ENCODE results near the gene PHLPP2. TPM values are rescaled to one million over a fixed set of nuclear protein-coding genes. Genes with fewer than 3 reads are reported as not detected.

Gene PHLPP2
- total and polyA plus RNA-seq, 2 donors (not counting 1 experiment from before 2014, with no cell fraction given): 9.7 to 13.2 TPM

- DNase-seq (ENCODE audit: low read depth in 2 of 2): no peak
- Histone ChIP-seq H3K9me3 (ENCODE audit: control insufficient read depth, insufficient read depth, low read depth, low read length) (no peaks in the 10 kb centered on the region), H3K4me1 (ENCODE audit: control insufficient read depth, extremely low read depth, insufficient read depth, low read length) (no peaks in the 10 kb centered on the region), H4K20me1 (ENCODE audit: control insufficient read depth, extremely low read depth, insufficient read depth, low read length) (no peaks in the 10 kb centered on the region), H3K79me2 (ENCODE audit: control insufficient read depth, insufficient read depth, low read length) (no peaks in the 10 kb centered on the region), H3K27me3 (ENCODE audit: control insufficient read depth, insufficient read depth, low read length) (peaks cover 8% of the 10 kb centered on the region), H3K27ac (ENCODE audit: insufficient read depth, low read length) (no peak overlapping the region), H3K36me3 (ENCODE audit: control insufficient read depth, insufficient read depth, low read length) (no peaks in the 10 kb centered on the region), H2AFZ (ENCODE audit: low read length) (no peak overlapping the region), H3K4me3 (replicated peaks in 1 of 4; ENCODE audit: control extremely low read depth in 1 of 4, insufficient read depth in 1 of 4, low read depth in 3 of 4, low read length in 4 of 4) (no peak overlapping the region), H3K4me2 (ENCODE audit: extremely low read depth, insufficient read depth, low read length) (no peak overlapping the region), H3K9ac (ENCODE audit: insufficient read depth, low read length) (no peak overlapping the region)
- no peak for TF ChIP-seq EZH2 (IDR thresholded peaks at IDR 0.05; ENCODE audit: low read length, missing control alignments)
- no peak for TF ChIP-seq CTCF (conservative IDR thresholded peaks at IDR 0.05 in 1 of 2, IDR thresholded peaks at IDR 0.05 in 1 of 2; ENCODE audit: low read depth in 1 of 2, low read length in 2 of 2)
Measured at GRCh38 chr16:71631776-71632175, 92.7 kb downstream of the PHLPP2 start.

GRCh38 chr16:71630808-71631207 is 93.7 kb downstream of the PHLPP2 start:
- TF ChIP-seq CTCF (conservative IDR thresholded peaks at IDR 0.05 in 1 of 2, IDR thresholded peaks at IDR 0.05 in 1 of 2; ENCODE audit: low read depth in 1 of 2, low read length in 2 of 2) (no peak), EZH2 (IDR thresholded peaks at IDR 0.05; ENCODE audit: low read length, missing control alignments) (no peak)
- H3K4me3 ChIP-seq (replicated peaks in 1 of 4; ENCODE audit: control extremely low read depth in 1 of 4, insufficient read depth in 1 of 4, low read depth in 3 of 4, low read length in 4 of 4): no peak overlapping the region

GRCh38 chr16:71629278-71630016 is 95.1 kb downstream of the PHLPP2 start:
- Histone ChIP-seq H3K4me3 (replicated peaks in 1 of 4; ENCODE audit: control extremely low read depth in 1 of 4, insufficient read depth in 1 of 4, low read depth in 3 of 4, low read length in 4 of 4) (no peak overlapping the region), H3K36me3 (ENCODE audit: control insufficient read depth, insufficient read depth, low read length) (no peaks in the 10 kb centered on the region), H3K27me3 (ENCODE audit: control insufficient read depth, insufficient read depth, low read length) (peaks cover 17% of the 10 kb centered on the region), H3K27ac (ENCODE audit: insufficient read depth, low read length) (no peak overlapping the region), H2AFZ (ENCODE audit: low read length) (no peak overlapping the region), H3K4me1 (ENCODE audit: control insufficient read depth, extremely low read depth, insufficient read depth, low read length) (no peaks in the 10 kb centered on the region), H3K79me2 (ENCODE audit: control insufficient read depth, insufficient read depth, low read length) (no peaks in the 10 kb centered on the region), H3K9ac (ENCODE audit: insufficient read depth, low read length) (no peak overlapping the region), H3K4me2 (ENCODE audit: extremely low read depth, insufficient read depth, low read length) (no peak overlapping the region), H3K9me3 (ENCODE audit: control insufficient read depth, insufficient read depth, low read depth, low read length) (no peaks in the 10 kb centered on the region), H4K20me1 (ENCODE audit: control insufficient read depth, extremely low read depth, insufficient read depth, low read length) (no peaks in the 10 kb centered on the region)
- TF ChIP-seq CTCF (conservative IDR thresholded peaks at IDR 0.05 in 1 of 2, IDR thresholded peaks at IDR 0.05 in 1 of 2; ENCODE audit: low read depth in 1 of 2, low read length in 2 of 2) (no peak), EZH2 (IDR thresholded peaks at IDR 0.05; ENCODE audit: low read length, missing control alignments) (no peak)
- DNase-seq (ENCODE audit: low read depth in 2 of 2): no peak

More at GRCh38 chr16:71630808-71631207, 93.7 kb downstream of the PHLPP2 start:
- H3K4me2 ChIP-seq (ENCODE audit: extremely low read depth, insufficient read depth, low read length): no peak overlapping the region
- H3K4me1 ChIP-seq (ENCODE audit: control insufficient read depth, extremely low read depth, insufficient read depth, low read length): no peaks in the 10 kb centered on the region
- no peaks in the 10 kb centered on the region for H3K36me3 ChIP-seq (ENCODE audit: control insufficient read depth, insufficient read depth, low read length)
- H3K27me3 ChIP-seq (ENCODE audit: control insufficient read depth, insufficient read depth, low read length): peaks cover 16% of the 10 kb centered on the region
- H2AFZ ChIP-seq (ENCODE audit: low read length): no peak overlapping the region
- DNase-seq (ENCODE audit: low read depth in 2 of 2): no peak
- no peak overlapping the region for H3K9ac ChIP-seq (ENCODE audit: insufficient read depth, low read length)
- H3K27ac ChIP-seq (ENCODE audit: insufficient read depth, low read length): no peak overlapping the region
- no peaks in the 10 kb centered on the region for H4K20me1 ChIP-seq (ENCODE audit: control insufficient read depth, extremely low read depth, insufficient read depth, low read length)
- H3K9me3 ChIP-seq (ENCODE audit: control insufficient read depth, insufficient read depth, low read depth, low read length): no peaks in the 10 kb centered on the region
- no peaks in the 10 kb centered on the region for H3K79me2 ChIP-seq (ENCODE audit: control insufficient read depth, insufficient read depth, low read length)
